ENCODE measurements around the gene MAK.

The MAK gene

DNA sequence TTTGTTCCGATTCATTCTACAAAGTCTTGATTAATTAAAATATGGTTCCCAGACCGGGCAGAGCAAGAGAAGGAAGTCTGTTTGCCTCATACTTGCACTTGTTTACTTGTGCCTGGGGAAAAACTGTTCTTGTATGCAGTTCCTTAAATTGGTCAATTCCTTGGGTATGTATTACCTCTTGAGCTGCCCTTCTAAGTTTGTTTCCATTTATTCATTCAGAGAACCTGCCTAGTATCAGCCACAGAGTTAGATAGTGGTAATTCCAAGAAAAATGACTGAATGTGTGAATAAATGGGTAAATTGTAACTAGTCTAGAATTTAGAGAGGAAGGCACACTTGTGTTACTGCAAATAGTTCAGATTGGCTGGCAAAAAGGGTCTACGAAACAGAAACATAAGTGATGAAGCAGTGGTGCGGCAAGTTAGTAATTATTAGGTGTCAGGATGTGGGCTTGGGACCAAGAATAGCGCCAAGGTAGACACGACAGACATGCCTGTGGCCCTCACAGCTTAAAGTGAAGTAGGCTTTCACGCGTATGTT, 525 bp upstream of the MAK start:
- H3K4me1 ChIP-seq (ENCODE audit: control extremely low read depth in 1 of 4, control insufficient read depth in 4 of 4, insufficient read depth in 4 of 4, low read length in 3 of 4), result peaks cover 5 to 22% (median 19%) of the 10 kb centered on the region in 4 experiments
- peak overlapping the region in 6 of 7 experiments; percentile 63 to 85 (median 72) for H3K4me3 ChIP-seq (ENCODE audit: control insufficient read depth in 1 of 7, extremely low read depth in 1 of 7, insufficient read depth in 4 of 7, low read depth in 2 of 7, low read length in 6 of 7)
- H3K27ac ChIP-seq (ENCODE audit: insufficient read depth in 1 of 2, low read depth in 1 of 2, low read length in 2 of 2, poor library complexity in 1 of 2, severe bottlenecking in 2 of 2), result peak overlapping the region in 1 of 2 experiments; percentile 2
- WGBS (ENCODE audit: insufficient coverage), result 76% methylated on average over 7 of the region's 8 CpGs
- H3K9me3 ChIP-seq (ENCODE audit: control extremely low read depth in 1 of 5, control insufficient read depth in 4 of 5, insufficient read depth in 2 of 5, low read depth in 1 of 5, low read length in 4 of 5), result peaks cover 0 to 11% (median 0%) of the 10 kb centered on the region in 5 experiments
- CTCF ChIA-PET, result no interaction called here
- DNase-seq, result peak in 1 of 3 donors; percentile 17
- POLR2A ChIA-PET, result no interaction called here
- no peaks in the 10 kb centered on the region for H3K36me3 ChIP-seq (ENCODE audit: control insufficient read depth in 4 of 4, insufficient read depth in 4 of 4, low read length in 3 of 4)
- H3K27me3 ChIP-seq (replicated peaks in 2 of 5; ENCODE audit: control insufficient read depth in 4 of 5, insufficient read depth in 5 of 5, low read length in 4 of 5), result peaks cover 6 to 61% (median 32%) of the 10 kb centered on the region in 5 experiments

DNA sequence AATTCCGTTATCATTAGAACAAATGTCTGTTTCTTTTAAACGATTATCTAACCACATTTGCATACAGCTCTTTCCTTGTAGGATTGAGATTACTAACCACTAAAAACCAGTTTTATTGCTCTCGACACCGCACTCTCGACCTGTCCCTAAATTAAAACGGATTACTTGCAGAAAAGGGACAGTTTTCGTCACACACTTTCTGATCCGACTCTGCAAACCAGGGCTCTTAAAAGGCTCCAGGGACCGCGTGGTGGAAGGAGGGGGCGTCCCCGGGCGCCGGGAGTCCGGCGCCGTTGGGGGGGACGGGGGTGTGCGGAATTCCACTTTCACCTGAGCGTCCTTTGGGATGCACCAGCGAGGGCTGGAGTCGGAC, 731 bp downstream of the MAK start:
- H3K27ac ChIP-seq (ENCODE audit: insufficient read depth in 1 of 2, low read depth in 1 of 2, low read length in 2 of 2, poor library complexity in 1 of 2, severe bottlenecking in 2 of 2), result peak overlapping the region in 1 of 2 experiments; percentile 79
- ChIA-PET CTCF (interaction anchor here (0.6 to 0.9 kb wide), 2 partner anchors 19 to 35 kb away, joined by 3 read pairs; no protein-coding TSS in a partner anchor), POLR2A (interaction anchor here (0.6 to 0.7 kb wide), 2 partner anchors 426 to 1172 kb away, joined by 3 to 4 read pairs; no protein-coding TSS in a partner anchor)
- H3K27me3 ChIP-seq (replicated peaks in 2 of 5; ENCODE audit: control insufficient read depth in 4 of 5, insufficient read depth in 5 of 5, low read length in 4 of 5), result peaks cover 6 to 58% (median 32%) of the 10 kb centered on the region in 5 experiments
- peaks cover 0 to 6% (median 0%) of the 10 kb centered on the region in 5 experiments for H3K9me3 ChIP-seq (ENCODE audit: control extremely low read depth in 1 of 5, control insufficient read depth in 4 of 5, insufficient read depth in 2 of 5, low read depth in 1 of 5, low read length in 4 of 5)
- H3K4me3 ChIP-seq (ENCODE audit: control insufficient read depth in 1 of 7, extremely low read depth in 1 of 7, insufficient read depth in 4 of 7, low read depth in 2 of 7, low read length in 6 of 7), result peak overlapping the region in 6 of 7 experiments; percentile 63 to 85 (median 72)
- H3K36me3 ChIP-seq (ENCODE audit: control insufficient read depth in 4 of 4, insufficient read depth in 4 of 4, low read length in 3 of 4), result no peaks in the 10 kb centered on the region
- WGBS (ENCODE audit: insufficient coverage), result 0% methylated on average over 21 of the region's 22 CpGs
- DNase-seq, result peak; percentile 34 to 79 (median 68)
- peaks cover 5 to 22% (median 19%) of the 10 kb centered on the region in 4 experiments for H3K4me1 ChIP-seq (ENCODE audit: control extremely low read depth in 1 of 4, control insufficient read depth in 4 of 4, insufficient read depth in 4 of 4, low read length in 3 of 4)

DNA sequence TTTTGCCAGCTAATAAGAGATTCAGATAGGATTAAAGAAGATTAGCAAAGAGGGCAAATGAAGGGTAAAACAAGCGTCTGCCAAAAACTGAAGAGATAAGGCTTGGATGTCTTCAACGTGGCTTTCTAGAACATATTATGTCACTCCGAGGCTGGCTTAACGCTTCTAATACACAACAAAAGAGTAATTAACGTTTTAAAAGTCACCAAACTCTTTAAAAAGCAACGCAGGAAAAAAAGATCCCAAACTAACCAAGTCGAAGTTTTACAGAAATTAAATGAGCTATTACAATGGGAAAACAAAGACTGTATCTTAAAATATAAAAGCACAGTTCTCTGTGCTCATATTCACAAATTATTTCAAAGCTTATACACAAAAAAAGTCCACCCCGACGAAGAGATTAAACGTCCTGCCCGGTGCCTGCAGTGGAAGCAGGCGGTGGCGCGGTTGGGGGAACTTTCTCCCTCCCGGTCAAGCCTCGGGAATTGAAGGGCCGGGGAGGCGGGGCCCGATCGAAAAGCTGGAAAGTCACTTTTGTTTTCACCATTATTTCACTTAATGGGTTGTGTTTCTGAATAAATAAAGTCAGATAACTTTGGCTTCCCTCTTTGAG, 1.2 kb downstream of the MAK start:
- 0% methylated on average over 4 of the region's 20 CpGs for WGBS (ENCODE audit: insufficient coverage)
- H3K9me3 ChIP-seq (ENCODE audit: control extremely low read depth in 1 of 5, control insufficient read depth in 4 of 5, insufficient read depth in 2 of 5, low read depth in 1 of 5, low read length in 4 of 5), result peaks cover 0 to 6% (median 0%) of the 10 kb centered on the region in 5 experiments
- peaks cover 6 to 58% (median 32%) of the 10 kb centered on the region in 5 experiments for H3K27me3 ChIP-seq (replicated peaks in 2 of 5; ENCODE audit: control insufficient read depth in 4 of 5, insufficient read depth in 5 of 5, low read length in 4 of 5)
- H3K27ac ChIP-seq (ENCODE audit: insufficient read depth in 1 of 2, low read depth in 1 of 2, low read length in 2 of 2, poor library complexity in 1 of 2, severe bottlenecking in 2 of 2), result peak overlapping the region in 1 of 2 experiments; percentile 79
- no peaks in the 10 kb centered on the region for H3K36me3 ChIP-seq (ENCODE audit: control insufficient read depth in 4 of 4, insufficient read depth in 4 of 4, low read length in 3 of 4)
- H3K4me1 ChIP-seq (ENCODE audit: control extremely low read depth in 1 of 4, control insufficient read depth in 4 of 4, insufficient read depth in 4 of 4, low read length in 3 of 4), result peaks cover 5 to 22% (median 19%) of the 10 kb centered on the region in 4 experiments
- H3K4me3 ChIP-seq (ENCODE audit: control insufficient read depth in 1 of 7, extremely low read depth in 1 of 7, insufficient read depth in 4 of 7, low read depth in 2 of 7, low read length in 6 of 7), result peak overlapping the region in 6 of 7 experiments; percentile 63 to 85 (median 72)
- ChIA-PET POLR2A (interaction anchor here (0.7 kb wide), 1 partner anchor 1173 kb away, joined by 3 read pairs; no protein-coding TSS in a partner anchor), CTCF (interaction anchor here (0.6 to 0.9 kb wide), 3 partner anchors 19 to 74 kb away, joined by 3 read pairs; no protein-coding TSS in a partner anchor)
- peak; percentile 11 to 46 (median 30) for DNase-seq

GRCh38 chr6:10834823-10835222, 3.5 kb downstream of the MAK start:
- peaks cover 5 to 22% (median 19%) of the 10 kb centered on the region in 4 experiments for H3K4me1 ChIP-seq (ENCODE audit: control extremely low read depth in 1 of 4, control insufficient read depth in 4 of 4, insufficient read depth in 4 of 4, low read length in 3 of 4)
- no peak overlapping the region for H3K4me3 ChIP-seq (ENCODE audit: control insufficient read depth in 1 of 7, extremely low read depth in 1 of 7, insufficient read depth in 4 of 7, low read depth in 2 of 7, low read length in 6 of 7)
- no peaks in the 10 kb centered on the region for H3K36me3 ChIP-seq (ENCODE audit: control insufficient read depth in 4 of 4, insufficient read depth in 4 of 4, low read length in 3 of 4)
- H3K27ac ChIP-seq (ENCODE audit: insufficient read depth in 1 of 2, low read depth in 1 of 2, low read length in 2 of 2, poor library complexity in 1 of 2, severe bottlenecking in 2 of 2), result no peak overlapping the region
- 96% methylated on average over 9 of the region's 11 CpGs for WGBS (ENCODE audit: insufficient coverage)
- H3K9me3 ChIP-seq (ENCODE audit: control extremely low read depth in 1 of 5, control insufficient read depth in 4 of 5, insufficient read depth in 2 of 5, low read depth in 1 of 5, low read length in 4 of 5), result peaks cover 0 to 6% (median 0%) of the 10 kb centered on the region in 5 experiments
- DNase-seq, result no peak
- CTCF ChIA-PET, result interaction anchor here (0.9 kb wide), 2 partner anchors 324 to 356 kb away, joined by 3 read pairs; no protein-coding TSS in a partner anchor
- POLR2A ChIA-PET, result no interaction called here
- H3K27me3 ChIP-seq (replicated peaks in 2 of 5; ENCODE audit: control insufficient read depth in 4 of 5, insufficient read depth in 5 of 5, low read length in 4 of 5), result peaks cover 4 to 44% (median 25%) of the 10 kb centered on the region in 5 experiments

DNA sequence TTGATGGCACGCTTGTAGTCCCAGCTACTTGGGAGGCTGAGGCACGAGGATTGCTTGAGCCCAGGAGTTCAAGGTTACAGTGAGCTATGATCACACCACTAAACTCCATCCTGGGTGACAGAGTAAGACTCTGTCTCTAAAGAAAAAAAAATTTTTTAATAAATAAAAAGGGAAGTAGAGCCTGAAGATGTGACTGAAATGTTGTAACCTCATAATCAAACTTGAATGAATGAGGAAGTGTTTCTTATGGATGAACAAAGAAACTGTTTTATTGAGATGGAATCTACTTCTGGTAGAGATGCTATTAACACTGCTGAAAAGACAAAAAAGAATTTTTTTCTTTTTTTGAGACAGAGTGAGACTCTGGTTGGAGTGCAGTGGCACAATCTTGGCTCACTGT, 6.7 kb downstream of the MAK start:
- Histone ChIP-seq H3K36me3 (ENCODE audit: control insufficient read depth in 4 of 4, insufficient read depth in 4 of 4, low read length in 3 of 4) (peaks cover 0 to 3% (median 0%) of the 10 kb centered on the region in 4 experiments), H3K27me3 (replicated peaks in 2 of 5; ENCODE audit: control insufficient read depth in 4 of 5, insufficient read depth in 5 of 5, low read length in 4 of 5) (peaks cover 2 to 23% (median 14%) of the 10 kb centered on the region in 5 experiments), H3K27ac (ENCODE audit: insufficient read depth in 1 of 2, low read depth in 1 of 2, low read length in 2 of 2, poor library complexity in 1 of 2, severe bottlenecking in 2 of 2) (no peak overlapping the region), H3K9me3 (ENCODE audit: control extremely low read depth in 1 of 5, control insufficient read depth in 4 of 5, insufficient read depth in 2 of 5, low read depth in 1 of 5, low read length in 4 of 5) (peaks cover 0 to 6% (median 0%) of the 10 kb centered on the region in 5 experiments), H3K4me3 (ENCODE audit: control insufficient read depth in 1 of 7, extremely low read depth in 1 of 7, insufficient read depth in 4 of 7, low read depth in 2 of 7, low read length in 6 of 7) (no peak overlapping the region), H3K4me1 (ENCODE audit: control extremely low read depth in 1 of 4, control insufficient read depth in 4 of 4, insufficient read depth in 4 of 4, low read length in 3 of 4) (no peaks in the 10 kb centered on the region)
- no CpG with 5 or more reads among the region's 2 CpGs for WGBS (ENCODE audit: insufficient coverage)
- ChIA-PET CTCF (no interaction called here), POLR2A (no interaction called here)
- peak in 2 of 3 donors; percentile 28 to 44 for DNase-seq

GRCh38 chr6:10824819-10825218, 13.5 kb downstream of the MAK start:
- Histone ChIP-seq H3K4me1 (ENCODE audit: control extremely low read depth in 1 of 4, control insufficient read depth in 4 of 4, insufficient read depth in 4 of 4, low read length in 3 of 4) (no peaks in the 10 kb centered on the region), H3K9me3 (ENCODE audit: control extremely low read depth in 1 of 5, control insufficient read depth in 4 of 5, insufficient read depth in 2 of 5, low read depth in 1 of 5, low read length in 4 of 5) (no peaks in the 10 kb centered on the region), H3K4me3 (ENCODE audit: control insufficient read depth in 1 of 7, extremely low read depth in 1 of 7, insufficient read depth in 4 of 7, low read depth in 2 of 7, low read length in 6 of 7) (no peak overlapping the region), H3K36me3 (ENCODE audit: control insufficient read depth in 4 of 4, insufficient read depth in 4 of 4, low read length in 3 of 4) (peaks cover 0 to 3% (median 0%) of the 10 kb centered on the region in 4 experiments), H3K27ac (ENCODE audit: insufficient read depth in 1 of 2, low read depth in 1 of 2, low read length in 2 of 2, poor library complexity in 1 of 2, severe bottlenecking in 2 of 2) (no peak overlapping the region), H3K27me3 (replicated peaks in 2 of 5; ENCODE audit: control insufficient read depth in 4 of 5, insufficient read depth in 5 of 5, low read length in 4 of 5) (no peaks in the 10 kb centered on the region)
- no peak for DNase-seq
- CTCF ChIA-PET, result no interaction called here
- POLR2A ChIA-PET, result no interaction called here
- WGBS (ENCODE audit: insufficient coverage), result 86% methylated on average over 1 of the region's 6 CpGs

DNA sequence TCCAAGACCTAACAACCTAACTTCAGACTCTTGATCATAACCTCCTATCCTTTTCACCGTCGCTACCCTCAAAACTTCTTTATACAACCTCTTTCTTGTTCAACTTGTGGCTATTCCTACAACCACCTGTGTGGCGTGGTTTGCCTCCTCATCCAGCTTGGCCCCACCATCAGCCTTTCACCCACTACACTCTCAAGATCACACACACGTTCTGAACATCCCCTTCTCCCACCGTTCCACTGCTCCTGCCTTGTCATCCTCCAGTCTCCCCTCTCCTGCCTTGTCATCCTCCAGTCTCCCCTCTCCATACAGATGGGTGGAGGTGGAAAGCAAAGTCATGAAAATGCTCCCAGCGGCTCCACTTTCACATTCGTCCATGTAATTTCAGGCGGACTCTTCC, 14.0 kb downstream of the MAK start:
- Histone ChIP-seq H3K9me3 (ENCODE audit: control extremely low read depth in 1 of 5, control insufficient read depth in 4 of 5, insufficient read depth in 2 of 5, low read depth in 1 of 5, low read length in 4 of 5) (no peaks in the 10 kb centered on the region), H3K27me3 (replicated peaks in 2 of 5; ENCODE audit: control insufficient read depth in 4 of 5, insufficient read depth in 5 of 5, low read length in 4 of 5) (no peaks in the 10 kb centered on the region), H3K27ac (ENCODE audit: insufficient read depth in 1 of 2, low read depth in 1 of 2, low read length in 2 of 2, poor library complexity in 1 of 2, severe bottlenecking in 2 of 2) (no peak overlapping the region), H3K4me1 (ENCODE audit: control extremely low read depth in 1 of 4, control insufficient read depth in 4 of 4, insufficient read depth in 4 of 4, low read length in 3 of 4) (no peaks in the 10 kb centered on the region), H3K36me3 (ENCODE audit: control insufficient read depth in 4 of 4, insufficient read depth in 4 of 4, low read length in 3 of 4) (peaks cover 0 to 3% (median 0%) of the 10 kb centered on the region in 4 experiments), H3K4me3 (ENCODE audit: control insufficient read depth in 1 of 7, extremely low read depth in 1 of 7, insufficient read depth in 4 of 7, low read depth in 2 of 7, low read length in 6 of 7) (no peak overlapping the region)
- ChIA-PET CTCF (no interaction called here), POLR2A (no interaction called here)
- WGBS (ENCODE audit: insufficient coverage), result 89% methylated on average over 6 of the region's 8 CpGs
- no peak for DNase-seq
